Left kidney (tissue), 2 donors: ENCODE data around the gene STK39. TPM values are rescaled to one million over a fixed set of nuclear protein-coding genes. Genes with fewer than 3 reads are reported as not detected.
A peak's percentile ranks its signal among the peaks of the same experiment; 100 is the strongest.

Experiments used
- DNase-seq: peaks from one replicate; pipeline ENCODE4 v3.0.0-alpha.2; 2013
- polyA plus RNA-seq: library from polyadenylated mRNA; unstranded; fragments of 120-200 nt; gene quantifications from one replicate; pipeline ENCODE4 v1.2.1, GENCODE V29; 2013; ENCODE audit not compliant: insufficient read length

Gene STK39
- polyA plus RNA-seq, 1 donor: 37.7 TPM

DNA sequence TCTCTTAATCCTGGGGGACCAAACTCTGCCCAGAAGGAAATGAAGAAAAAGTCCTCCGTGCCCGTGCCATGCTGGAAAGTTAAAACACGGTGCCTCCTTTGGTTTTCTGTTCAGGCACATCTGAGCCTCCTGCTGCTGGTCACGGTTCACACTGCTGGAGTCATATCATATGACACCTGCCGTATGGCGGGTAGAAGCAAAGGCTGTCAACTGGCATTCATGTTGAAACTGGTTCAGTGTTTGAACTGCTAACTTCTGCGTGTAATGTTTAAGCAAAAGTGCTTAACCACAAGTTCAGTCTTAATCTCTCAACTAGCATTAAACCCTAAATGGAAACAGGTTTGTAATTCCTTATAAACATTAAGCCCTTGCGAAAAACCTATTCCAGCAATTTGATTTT is 3.1 kb downstream of the STK39 start:
- peak; percentile 60 for DNase-seq

DNA sequence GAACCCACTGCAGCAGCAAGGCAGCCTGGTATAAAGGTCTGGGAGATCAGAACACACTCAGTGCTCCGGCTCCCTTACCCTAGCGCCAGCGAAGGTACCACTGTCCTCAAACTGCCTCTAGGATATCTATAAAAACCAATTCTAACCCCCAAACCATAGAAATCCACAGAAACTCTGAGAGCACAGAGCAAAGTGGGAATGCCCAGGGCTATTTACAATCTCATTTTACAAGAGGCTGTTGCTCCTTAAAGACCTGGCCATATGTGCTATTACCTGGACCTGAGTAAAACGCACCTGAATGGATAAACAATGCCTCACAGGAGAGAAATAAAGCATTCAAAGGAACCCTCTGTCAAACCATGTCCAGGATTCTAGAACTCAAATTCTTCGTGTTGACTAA is 4.3 kb downstream of the STK39 start:
- no peak for DNase-seq

DNA sequence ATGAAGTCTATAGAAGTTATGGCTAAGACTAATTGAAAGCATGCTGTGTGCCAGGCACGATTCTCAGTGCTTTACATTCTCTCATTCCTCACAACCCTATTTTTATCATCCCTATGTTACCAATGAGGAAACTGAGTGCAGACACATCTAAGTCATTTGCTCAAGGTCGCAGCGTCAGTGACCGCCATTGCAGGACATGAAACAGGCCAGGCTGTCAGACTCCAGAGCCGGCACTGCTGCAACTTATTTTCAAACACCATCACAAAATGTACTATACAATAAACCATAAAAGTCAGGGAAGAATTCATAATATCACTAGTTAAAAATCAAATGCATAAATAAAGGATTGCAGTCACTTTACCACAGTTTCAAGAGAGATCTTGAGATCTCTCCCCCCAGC is 5.6 kb downstream of the STK39 start:
- DNase-seq: no peak

DNA sequence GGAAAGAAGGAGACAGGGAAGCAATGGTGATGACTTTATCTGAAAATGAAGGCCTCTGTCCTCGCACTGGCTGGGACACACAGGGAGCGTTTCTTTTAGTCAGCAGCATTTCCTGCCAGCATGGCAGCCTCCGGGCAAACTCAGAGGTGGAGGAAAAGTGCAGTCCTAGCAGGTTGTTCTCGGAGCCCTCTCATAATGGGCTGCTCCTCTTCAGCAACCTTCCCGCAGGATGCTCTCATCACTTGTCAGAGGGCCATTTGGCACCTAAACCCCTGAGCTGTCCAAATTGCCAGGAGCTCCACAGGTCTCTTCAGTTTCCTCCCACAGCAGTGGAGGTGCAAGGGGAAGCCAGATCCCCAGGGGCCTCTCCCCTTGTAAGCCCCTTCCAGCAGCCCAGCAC is 6.2 kb downstream of the STK39 start:
- no peak for DNase-seq

DNA sequence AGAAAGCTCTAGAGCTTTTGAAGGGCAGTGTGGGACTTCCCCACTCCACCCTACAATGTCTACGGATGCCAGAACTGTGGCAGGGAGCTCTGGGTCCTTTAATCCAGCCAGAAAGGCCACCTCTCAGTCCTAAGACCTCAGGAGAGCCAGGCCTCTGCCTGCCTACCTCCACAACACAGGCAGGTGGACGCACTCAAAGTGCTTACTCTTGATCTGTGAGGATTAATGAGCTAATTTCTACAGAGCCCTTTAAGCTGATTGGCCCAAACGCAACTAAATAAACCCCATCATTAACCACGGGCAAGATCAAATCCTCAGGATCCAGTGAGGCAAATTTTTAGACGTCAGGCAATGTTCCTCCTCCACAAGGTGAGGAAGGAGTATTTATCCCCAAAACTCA is 8.1 kb downstream of the STK39 start:
- DNase-seq: no peak

DNA sequence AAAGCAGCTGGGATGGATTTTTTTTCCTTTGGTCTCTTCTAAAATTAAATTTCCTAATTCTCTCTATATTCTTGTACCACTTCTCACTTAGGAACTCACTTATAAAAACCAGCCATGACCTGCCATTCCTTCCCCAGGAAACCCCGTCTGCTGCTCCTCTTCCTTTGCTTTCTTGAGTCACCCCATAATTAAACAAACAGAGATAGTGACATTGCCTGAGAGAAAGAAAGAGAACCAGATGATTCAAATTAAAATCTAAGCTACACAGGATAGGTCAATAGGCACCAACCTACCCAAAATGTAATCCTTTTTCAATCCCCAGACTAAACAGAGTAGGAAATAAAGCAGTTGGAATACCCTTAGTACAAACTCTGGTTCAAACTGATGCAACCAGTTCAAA is 9.7 kb downstream of the STK39 start:
- DNase-seq: no peak

DNA sequence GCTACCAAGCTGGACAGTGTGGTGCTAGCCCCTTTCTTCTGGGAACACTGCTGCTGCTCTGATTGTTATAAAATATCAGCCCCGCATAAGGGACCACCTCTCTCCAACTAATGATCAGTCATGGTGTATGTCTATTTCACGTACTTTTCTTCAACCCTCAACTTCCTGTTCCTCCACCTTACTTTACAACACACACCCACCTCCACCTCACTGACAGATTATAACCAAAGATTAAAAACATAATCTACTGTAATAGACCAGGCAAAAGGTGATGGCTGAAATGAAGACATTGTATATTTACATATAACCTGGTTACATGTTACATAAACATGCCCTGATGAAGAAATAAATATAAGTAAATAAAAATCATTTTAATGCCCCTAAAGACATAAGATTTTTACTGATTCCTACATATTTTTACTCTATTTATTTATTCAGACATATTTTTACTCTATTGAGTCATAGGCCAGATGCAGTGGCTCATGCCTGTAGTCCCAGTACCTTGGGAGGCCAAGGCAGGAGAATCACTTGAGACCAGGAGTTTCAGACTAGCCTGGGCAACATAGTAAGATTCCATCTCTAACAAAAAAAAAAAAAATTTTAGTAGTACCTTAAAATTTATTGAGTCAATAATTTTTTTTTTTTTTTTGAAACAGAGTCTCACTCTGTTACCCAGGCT is 12.8 kb downstream of the STK39 start:
- no peak for DNase-seq

DNA sequence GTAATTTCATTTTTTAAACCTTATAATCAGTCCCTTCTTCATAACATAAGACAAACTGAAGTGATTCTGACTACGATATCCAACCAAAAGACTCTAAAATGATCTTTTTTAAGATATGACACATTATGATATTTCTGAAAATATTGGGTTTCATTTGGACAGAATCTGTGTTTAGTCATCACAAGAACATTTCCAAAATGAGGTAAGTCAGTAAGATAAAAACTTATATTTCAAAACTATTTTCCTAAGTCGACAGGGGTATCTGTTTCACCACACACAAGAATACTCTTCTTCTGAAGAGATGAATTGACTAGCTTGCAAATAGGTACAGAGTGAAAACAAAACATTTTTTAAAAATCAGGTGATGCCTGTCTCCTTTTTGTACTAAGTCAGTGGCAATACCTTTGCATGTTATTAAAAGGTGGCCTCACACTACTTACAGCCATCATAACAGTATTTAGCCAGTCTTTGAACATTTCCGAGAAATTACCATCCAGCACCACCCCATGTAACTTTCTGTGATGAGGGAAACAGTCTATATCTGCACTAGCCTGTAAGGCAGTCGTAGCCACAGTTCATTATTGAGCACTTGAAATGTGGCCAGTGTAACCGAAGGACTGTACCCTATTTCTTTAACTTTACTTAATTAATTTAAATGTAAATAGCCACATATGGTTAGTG is 13.5 kb downstream of the STK39 start:
- DNase-seq: no peak

DNA sequence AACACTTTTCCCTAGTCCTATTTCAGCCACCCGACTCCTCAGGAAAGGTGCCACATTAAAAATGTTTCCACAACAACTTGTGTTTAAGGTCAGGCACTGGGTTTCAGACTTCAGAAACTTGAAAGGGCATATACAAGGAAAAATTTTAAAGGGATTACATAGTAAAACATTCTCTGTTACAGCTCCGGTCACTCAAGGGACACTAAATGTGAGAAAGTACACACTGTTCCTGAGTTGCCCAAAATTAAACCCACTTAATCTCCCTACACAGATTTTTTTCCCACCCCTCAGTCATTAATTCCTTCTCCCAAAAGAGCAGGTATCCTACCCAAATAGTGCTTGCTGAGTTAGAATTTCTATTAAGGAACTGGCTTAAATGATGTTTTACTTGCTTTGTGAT is 14.2 kb downstream of the STK39 start:
- no peak for DNase-seq

DNA sequence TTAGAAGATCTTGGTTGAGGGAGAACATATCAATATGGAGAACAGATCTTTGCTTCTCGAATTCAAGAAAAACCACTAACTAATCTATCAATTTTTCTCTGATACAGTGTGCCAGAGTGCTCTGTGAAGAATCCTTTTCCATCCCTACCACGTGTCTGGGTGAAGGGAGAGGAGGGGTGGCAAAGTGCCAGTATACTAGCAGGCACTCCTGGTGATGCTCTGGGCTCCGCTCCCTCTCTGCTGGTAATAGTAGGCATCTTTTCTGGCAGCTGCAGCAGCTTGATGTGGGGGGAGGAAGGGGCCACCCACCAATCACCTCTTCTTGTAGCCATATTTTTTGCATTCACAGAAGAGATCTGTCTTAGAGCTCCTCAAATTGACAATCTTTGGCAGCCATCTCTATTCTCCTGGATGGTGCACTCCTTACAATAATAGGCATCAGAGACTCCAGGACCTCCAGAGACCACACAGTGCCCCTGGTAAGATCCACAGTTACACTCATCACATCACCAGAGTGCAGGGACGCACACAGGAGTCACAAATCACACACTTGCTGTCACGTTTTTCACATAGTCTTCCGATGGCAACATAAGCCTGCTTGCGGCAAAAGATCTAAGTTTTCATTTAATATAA is 15.7 kb downstream of the STK39 start:
- no peak for DNase-seq

DNA sequence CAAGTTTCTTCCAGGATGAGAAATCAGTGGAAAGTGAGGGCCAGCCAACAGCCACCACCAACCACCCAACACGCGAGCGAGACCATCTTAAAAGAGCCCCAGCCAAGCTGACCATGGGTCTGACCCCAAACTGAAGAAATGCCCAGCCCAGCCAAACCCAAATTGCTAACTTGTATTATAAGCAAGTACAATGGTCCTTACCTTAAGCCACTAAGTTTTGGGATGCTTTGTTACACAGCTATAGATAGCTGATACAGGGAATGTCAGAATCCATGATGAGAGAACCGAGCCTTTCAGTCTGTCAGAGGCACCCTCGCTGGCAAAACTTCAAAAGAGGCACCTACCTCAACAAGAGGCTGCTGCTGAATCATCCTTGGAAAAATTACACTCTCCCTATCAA is 17.0 kb downstream of the STK39 start:
- DNase-seq: no peak

DNA sequence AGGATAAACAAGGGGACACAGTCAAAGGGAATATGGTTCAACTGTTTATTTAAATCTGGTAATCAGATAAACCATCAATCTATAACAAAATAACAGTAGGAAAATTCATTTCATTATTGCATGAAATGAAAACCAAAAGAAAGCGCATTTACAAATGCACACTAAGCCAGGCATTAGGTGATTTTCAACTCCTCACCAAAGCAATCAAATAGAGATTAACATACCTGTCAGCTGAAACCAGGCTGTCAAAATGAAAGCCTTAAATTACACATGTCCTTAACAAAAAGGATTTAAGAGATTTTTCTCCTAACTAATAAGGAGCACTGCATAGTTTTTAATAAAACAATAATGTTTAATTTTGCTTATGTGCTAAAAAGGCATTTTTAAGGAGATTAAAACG is 23.0 kb downstream of the STK39 start:
- DNase-seq: no peak

DNA sequence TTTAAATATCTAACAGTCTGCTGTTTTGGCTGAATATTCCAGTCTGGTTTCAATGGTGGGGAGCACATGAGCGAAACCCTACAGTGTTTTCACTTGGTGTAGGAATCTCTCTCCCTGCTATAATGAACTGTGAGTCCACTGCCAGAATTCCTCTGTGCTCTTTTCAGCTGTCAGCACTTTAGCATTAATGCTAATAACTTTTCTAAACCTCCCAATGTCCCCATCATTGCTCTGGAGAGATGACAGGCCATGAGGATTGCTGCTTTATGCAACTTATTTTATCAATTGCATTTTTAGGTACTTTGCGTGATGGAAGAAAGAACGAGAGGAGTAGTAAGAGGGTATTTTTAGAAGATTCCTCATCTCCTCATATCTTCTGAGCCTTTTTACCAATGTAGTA is 25.3 kb downstream of the STK39 start:
- no peak for DNase-seq

DNA sequence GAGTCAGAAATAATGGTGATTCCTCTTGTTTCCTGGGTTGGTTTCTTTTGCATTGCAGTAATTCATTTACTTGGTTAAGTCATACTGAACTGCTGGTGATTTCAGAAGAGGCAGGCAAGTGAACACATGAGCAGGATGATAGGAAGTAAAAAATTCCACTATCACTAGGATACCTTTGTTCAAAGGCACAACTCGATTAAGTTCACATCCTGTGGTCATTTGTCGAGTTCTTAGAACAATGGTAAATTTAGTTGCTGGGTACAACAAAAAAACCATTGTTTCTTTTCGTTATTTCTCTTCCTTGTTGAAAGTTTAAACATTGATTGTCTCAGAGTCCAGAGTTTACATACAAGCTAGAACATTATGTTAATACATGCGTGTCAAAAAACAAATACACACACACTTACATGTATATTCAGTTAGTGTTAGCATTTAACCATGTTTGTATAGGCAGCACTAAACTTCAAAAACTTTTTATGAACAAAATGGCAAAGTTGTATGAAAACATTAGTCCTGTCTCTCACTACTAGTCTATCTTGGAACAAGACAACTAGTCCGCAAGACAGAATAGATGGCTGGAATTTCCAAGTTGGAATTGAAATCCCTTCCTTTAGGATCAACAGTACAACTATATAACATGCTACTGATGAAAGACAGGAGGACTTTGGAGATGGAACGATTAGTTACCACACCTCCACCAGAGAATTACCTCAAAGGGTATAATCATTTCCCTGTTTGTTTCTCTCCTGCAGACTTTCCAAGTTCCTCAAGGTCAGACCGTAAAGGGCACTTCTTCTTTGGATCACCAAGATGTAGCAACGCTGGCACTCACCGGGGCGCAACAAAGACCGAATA is 26.2 kb downstream of the STK39 start:
- DNase-seq: no peak

DNA sequence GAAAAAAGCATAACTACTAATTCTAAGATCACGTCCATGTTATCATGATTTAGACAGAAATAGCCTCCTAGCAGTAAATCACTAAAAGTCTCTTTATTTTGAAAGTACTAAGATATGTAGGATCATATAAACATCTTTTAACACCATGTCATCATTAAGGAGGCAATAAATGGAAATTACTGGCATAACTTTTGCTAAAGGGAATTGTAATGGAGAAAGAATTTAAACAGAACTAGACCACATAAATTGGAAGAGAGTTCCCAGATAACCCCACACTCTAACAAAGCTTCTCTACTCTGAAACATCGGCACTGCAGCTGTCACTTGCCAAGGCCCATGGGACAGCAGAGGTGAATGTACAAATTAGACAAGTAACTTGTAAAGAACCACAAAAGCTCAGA is 29.5 kb downstream of the STK39 start:
- no peak for DNase-seq

DNA sequence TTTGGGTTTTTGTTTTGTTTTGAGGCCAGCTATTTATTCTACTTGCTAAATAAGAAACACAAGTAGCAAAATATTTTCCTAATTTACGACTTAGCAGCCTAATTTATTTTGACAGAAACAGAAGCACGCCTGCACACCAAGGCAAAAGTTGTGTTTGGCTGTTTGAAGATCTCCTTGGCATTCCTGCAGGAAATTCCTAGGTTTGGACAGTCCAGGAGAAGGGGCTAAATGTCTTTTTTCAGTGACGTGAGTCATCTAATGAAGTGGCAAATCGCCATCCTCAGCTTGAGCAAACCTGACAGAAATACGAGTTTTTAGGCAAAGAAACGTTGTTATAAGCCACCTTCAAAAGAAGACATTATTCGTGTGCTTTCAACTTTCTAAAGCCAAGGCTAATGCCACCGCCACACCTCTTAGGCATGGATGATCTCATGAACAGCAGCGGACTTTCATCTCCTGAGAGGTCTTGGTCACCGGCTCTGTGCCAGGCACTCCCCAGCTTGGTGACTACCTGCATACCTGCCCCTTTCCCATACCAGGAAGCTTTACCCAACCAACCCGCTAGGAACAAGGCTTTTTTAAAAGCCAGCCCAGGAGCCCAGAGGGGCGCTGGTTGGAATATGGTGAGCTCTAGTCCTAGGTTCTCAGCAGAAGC is 30.9 kb downstream of the STK39 start:
- DNase-seq: no peak

DNA sequence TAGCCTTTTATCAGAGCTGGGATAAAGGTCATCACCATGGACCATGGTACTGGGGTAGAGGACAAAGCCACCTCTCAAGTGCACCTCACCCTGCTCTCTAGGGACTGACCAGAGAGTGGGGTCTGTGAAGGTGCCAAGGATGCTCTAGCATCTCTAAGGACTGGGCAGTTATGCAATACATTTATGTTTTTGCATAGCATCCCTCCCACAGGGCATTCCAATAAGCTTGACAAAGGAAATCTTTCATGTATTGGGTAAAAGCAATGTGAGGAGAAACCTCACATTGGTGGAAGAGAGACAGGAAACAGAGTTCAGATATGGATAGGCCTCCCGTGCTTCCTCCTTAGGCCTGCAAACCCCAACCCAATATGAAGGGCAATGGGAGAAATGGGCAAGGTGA is 31.6 kb downstream of the STK39 start:
- DNase-seq: no peak

DNA sequence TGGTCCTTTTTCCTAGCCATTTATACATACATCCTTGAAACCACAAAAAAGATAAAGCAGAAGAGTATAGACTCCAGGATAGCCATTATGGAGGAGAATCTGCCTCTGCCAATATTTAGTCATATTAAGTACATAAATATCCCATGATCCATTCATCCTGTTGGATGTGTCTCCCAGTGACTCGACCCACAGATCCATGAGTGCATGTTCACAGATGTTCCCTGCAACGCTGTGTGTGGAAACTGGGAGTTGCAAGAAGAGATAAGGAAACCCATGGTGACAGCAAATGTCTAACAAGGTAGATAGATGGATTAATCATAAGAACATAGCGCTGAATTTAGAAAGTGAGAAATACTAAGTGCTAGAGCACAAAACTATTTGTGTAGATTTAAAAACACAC is 34.5 kb downstream of the STK39 start:
- no peak for DNase-seq

DNA sequence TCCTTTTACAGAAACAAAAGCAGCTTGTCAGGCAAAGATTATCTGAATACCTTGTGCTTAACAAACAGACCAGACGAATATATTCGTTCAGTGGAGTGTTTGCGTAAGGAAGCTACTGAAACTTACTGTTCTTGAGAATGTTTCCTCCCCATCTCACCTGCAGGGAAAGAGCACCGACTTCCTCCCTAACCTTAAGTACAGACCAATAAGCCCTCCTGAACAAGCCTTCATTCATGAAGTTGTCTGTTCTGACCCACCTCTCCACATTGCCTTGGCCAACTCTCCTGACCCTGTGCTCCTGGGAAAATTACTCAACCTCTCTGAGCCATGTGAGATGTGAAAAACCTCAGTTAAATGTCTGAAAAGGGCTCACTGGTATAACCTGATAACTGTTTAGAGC is 35.2 kb downstream of the STK39 start:
- no peak for DNase-seq

DNA sequence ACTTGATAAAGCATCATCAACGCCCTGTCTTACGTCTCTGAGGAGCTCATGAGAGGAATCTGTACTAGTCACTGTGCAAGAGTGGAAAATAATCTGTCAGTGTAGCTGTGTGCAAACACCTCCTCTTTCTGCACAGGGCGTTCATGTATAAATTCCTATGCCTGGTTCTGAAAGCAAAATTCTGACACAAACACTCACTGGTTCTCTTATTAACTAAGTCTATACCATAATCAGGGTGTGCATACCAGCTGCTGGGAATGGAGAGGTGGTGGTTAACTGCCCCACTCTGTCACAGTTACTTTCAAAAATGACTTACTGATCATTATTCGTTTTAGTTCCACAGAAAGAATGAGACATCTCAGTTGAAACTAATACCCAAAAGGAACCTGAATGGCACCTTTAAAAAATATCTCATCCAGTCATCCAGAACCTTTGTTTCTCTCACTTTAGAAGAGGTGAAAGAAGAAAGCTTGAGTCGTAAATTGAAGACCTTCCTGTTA is 35.7 kb downstream of the STK39 start:
- no peak for DNase-seq

DNA sequence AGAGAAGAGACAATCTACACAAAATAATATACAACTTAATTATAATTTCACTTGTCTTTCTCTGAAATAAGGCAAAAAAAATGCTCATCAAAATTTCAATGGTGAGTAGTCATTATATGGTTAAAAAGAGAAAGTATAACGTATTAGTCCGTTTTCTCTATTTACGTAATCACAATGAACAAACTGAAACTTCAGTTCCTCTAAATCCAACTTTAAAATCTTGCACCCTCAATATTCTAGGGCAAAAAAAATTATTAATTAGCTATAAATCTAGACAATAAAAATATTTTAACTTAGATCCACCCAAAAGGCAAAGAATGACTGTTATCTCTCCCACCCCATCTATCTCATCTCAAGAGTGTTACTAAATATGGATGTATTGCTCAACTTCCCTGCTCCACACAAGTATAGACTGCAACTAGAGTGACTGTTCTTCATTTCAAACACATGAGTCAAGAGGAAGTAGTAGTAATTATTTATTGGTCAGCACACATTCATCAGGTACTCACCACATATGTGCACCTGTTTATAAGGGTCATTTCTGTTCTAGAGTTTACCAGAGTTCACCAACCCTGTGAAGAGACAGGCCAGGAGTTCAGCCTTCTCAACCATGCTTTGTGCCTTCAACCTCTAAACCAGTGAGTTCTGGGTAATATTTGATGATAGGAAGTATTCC is 36.4 kb downstream of the STK39 start:
- DNase-seq: no peak
